ENCODE results near the gene ENPEP.

DNA sequence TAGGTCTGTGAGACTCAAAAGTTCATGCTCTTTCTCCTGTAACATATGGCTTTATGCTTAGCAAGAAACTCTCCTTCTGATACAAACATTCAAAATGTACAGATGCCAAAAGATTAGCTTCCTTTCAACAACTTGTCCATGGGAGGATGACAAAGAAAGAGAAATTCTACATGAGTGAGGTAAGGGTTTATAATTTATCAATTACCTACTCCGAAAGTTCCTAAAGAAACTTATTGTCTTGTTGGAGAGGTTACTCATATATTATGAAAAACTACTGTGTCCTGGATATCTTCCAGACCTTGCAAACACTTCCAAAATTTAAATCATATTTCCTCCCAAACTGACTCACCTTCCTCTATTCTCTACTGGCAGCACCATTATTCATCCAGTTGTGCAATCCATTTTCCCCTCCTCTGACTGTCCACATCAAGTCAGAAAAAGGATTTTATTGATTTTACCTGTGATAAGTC, 65.1 kb downstream of the ENPEP start:
- TF ChIP-seq, protein P1, sequence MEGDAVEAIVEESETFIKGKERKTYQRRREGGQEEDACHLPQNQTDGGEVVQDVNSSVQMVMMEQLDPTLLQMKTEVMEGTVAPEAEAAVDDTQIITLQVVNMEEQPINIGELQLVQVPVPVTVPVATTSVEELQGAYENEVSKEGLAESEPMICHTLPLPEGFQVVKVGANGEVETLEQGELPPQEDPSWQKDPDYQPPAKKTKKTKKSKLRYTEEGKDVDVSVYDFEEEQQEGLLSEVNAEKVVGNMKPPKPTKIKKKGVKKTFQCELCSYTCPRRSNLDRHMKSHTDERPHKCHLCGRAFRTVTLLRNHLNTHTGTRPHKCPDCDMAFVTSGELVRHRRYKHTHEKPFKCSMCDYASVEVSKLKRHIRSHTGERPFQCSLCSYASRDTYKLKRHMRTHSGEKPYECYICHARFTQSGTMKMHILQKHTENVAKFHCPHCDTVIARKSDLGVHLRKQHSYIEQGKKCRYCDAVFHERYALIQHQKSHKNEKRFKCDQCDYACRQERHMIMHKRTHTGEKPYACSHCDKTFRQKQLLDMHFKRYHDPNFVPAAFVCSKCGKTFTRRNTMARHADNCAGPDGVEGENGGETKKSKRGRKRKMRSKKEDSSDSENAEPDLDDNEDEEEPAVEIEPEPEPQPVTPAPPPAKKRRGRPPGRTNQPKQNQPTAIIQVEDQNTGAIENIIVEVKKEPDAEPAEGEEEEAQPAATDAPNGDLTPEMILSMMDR (IDR thresholded peaks at IDR 0.05; ENCODE audit: insufficient read depth, low read length, poor library complexity, severe bottlenecking): no peak
- TF ChIP-seq EZH2phosphoT487 (conservative IDR thresholded peaks at IDR 0.05; ENCODE audit: low read length): no peak

Measured in SU-DHL-6 (cell line).